Lower lobe of right lung (tissue), 2 donors: ENCODE measurements around the gene ANKRD13C. TPM values are rescaled to one million over a fixed set of nuclear protein-coding genes. Genes with fewer than 3 reads are reported as not detected.

Experiments
- ATAC-seq, 2 donors: fragments of 200-7000 bp; cut with Tn5 transposase; one replicate each; pipeline ENCODE4 v1.9.1; 2020 to 2022; ENCODE audit warnings: mild to moderate bottlenecking in 2 of 2, moderate library complexity in 2 of 2
- DNase-seq: peaks from one replicate; pipeline ENCODE4 v3.0.0-alpha.2; 2020
- H3K27ac ChIP-seq: fragments of 200-600 bp; one replicate; pipeline ENCODE4 v1.8.0; 2022
- H3K27me3 ChIP-seq: fragments of 200-600 bp; one replicate; pipeline ENCODE4 v1.8.0; 2022; ENCODE audit warnings: low read depth
- H3K36me3 ChIP-seq: fragments of 200-600 bp; one replicate; pipeline ENCODE4 v1.8.0; 2022; ENCODE audit warnings: mild to moderate bottlenecking
- H3K4me1 ChIP-seq: fragments of 200-600 bp; one replicate; pipeline ENCODE4 v1.8.0; 2022
- H3K4me3 ChIP-seq: fragments of 200-600 bp; one replicate; pipeline ENCODE4 v1.8.0; 2022; ENCODE audit warnings: mild to moderate bottlenecking
- H3K9me3 ChIP-seq: fragments of 200-600 bp; one replicate; pipeline ENCODE4 v1.8.0; 2022
- CTCF ChIP-seq: fragments of 200-600 bp; IDR thresholded peaks from one replicate; pipeline ENCODE4 v1.8.0; 2022; ENCODE audit warnings: antibody characterized with exemption, mild to moderate bottlenecking
- intact Hi-C: fragments of 100-400 bp; cut with DNase I; formaldehyde crosslinking; loops from one replicate; pipeline ENCODE4 v1.11.0; 2022
- total RNA-seq: library from RNA; stranded (reverse); fragmentation: NEBNext Ultra II Directional; extraction: Animal tissue kit (Norgen Biotek cat#: 25700); gene quantifications from one replicate; pipeline ENCODE4 v1.2.1, GENCODE V29; 2021
- donor health status: DM: no; HTN: yes; CAD: no; lungs with severe emphysema.

Gene ANKRD13C
- total RNA-seq, 1 donor from 2014 or later: 18.0 TPM

- Histone ChIP-seq H3K27ac (no peak overlapping the region), H3K36me3 (peaks cover 31% of the 10 kb centered on the region), H3K27me3 (no peaks in the 10 kb centered on the region), H3K4me1 (no peaks in the 10 kb centered on the region), H3K4me3 (no peak overlapping the region), H3K9me3 (no peaks in the 10 kb centered on the region)
- no peak for TF ChIP-seq CTCF
- ATAC-seq (peak in 1 of 2 donors; percentile 54), DNase-seq (no peak)
- intact Hi-C loops: no loop called here
Observed at GRCh38 chr1:70311369-70311768, 43.2 kb downstream of the ANKRD13C start.

- peaks cover 73% of the 10 kb centered on the region for H3K36me3 ChIP-seq
- ATAC-seq: no peak
Observed at GRCh38 chr1:70299472-70299871, 55.0 kb downstream of the ANKRD13C start.

GRCh38 chr1:70295749-70296148, 58.8 kb downstream of the ANKRD13C start:
- H3K9me3 ChIP-seq: no peaks in the 10 kb centered on the region
- intact Hi-C loops: loop anchor here (10.0 kb wide), 1 partner anchor 209 kb away; no protein-coding TSS in a partner anchor
- H3K27ac ChIP-seq: no peak overlapping the region
- no peaks in the 10 kb centered on the region for H3K4me1 ChIP-seq
- H3K36me3 ChIP-seq: peaks cover 95% of the 10 kb centered on the region
- DNase-seq (no peak), ATAC-seq (no peak)
- no peak for TF ChIP-seq CTCF
- H3K4me3 ChIP-seq: no peak overlapping the region
- no peaks in the 10 kb centered on the region for H3K27me3 ChIP-seq

More at GRCh38 chr1:70299472-70299871, 55.0 kb downstream of the ANKRD13C start:
- H3K27me3 ChIP-seq: no peaks in the 10 kb centered on the region
- intact Hi-C loops: loop anchor here (10.0 kb wide), 1 partner anchor 205 kb away; no protein-coding TSS in a partner anchor
- no peak overlapping the region for H3K4me3 ChIP-seq
- no peak overlapping the region for H3K27ac ChIP-seq
- no peak for DNase-seq
- H3K9me3 ChIP-seq: no peaks in the 10 kb centered on the region
- no peaks in the 10 kb centered on the region for H3K4me1 ChIP-seq
- TF ChIP-seq CTCF: no peak

GRCh38 chr1:70293186-70293843, 61.2 kb downstream of the ANKRD13C start:
- Histone ChIP-seq H3K4me1 (no peaks in the 10 kb centered on the region), H3K4me3 (no peak overlapping the region), H3K27me3 (no peaks in the 10 kb centered on the region), H3K9me3 (no peaks in the 10 kb centered on the region), H3K36me3 (peaks cover 83% of the 10 kb centered on the region), H3K27ac (no peak overlapping the region)
- ATAC-seq (no peak), DNase-seq (no peak)
- intact Hi-C loops: loop anchor here (10.0 kb wide), 1 partner anchor 211 kb away; no protein-coding TSS in a partner anchor
- TF ChIP-seq CTCF: no peak

- no peak for TF ChIP-seq CTCF
- intact Hi-C loops: loop anchor here (10.0 kb wide), 1 partner anchor 215 kb away; no protein-coding TSS in a partner anchor
- DNase-seq: no peak
- H3K36me3 ChIP-seq: peaks cover 64% of the 10 kb centered on the region
- no peak for ATAC-seq
- H3K27me3 ChIP-seq: no peaks in the 10 kb centered on the region
- H3K9me3 ChIP-seq: no peaks in the 10 kb centered on the region
- H3K4me3 ChIP-seq: no peak overlapping the region
- no peaks in the 10 kb centered on the region for H3K4me1 ChIP-seq
- H3K27ac ChIP-seq: no peak overlapping the region
Observed at GRCh38 chr1:70290218-70290617, 64.3 kb downstream of the ANKRD13C start.
